Left ventricle myocardium inferior (tissue), 1 donor: Measurements from ENCODE around the gene WNT9A. TPM values are rescaled to one million over a fixed set of nuclear protein-coding genes. Genes with fewer than 3 reads are reported as not detected.

Experiments
- DNase-seq: peaks from one replicate; pipeline ENCODE4 v3.0.0-alpha.2; 2020
- H3K27ac ChIP-seq: fragments of 200-600 bp; replicated peaks from 2 replicates; pipeline ENCODE4 v1.8.0; 2021
- H3K27me3 ChIP-seq: fragments of 200-600 bp; 2 replicates; pipeline ENCODE4 v1.8.0; 2021; ENCODE audit warnings: low read depth
- H3K36me3 ChIP-seq: fragments of 200-600 bp; 2 replicates; pipeline ENCODE4 v1.8.0; 2021
- H3K4me1 ChIP-seq: fragments of 200-600 bp; 2 replicates; pipeline ENCODE4 v1.8.0; 2021
- H3K4me3 ChIP-seq: fragments of 200-600 bp; 2 replicates; pipeline ENCODE4 v1.8.0; 2021; ENCODE audit warnings: mild to moderate bottlenecking, moderate library complexity
- H3K9me3 ChIP-seq: fragments of 200-600 bp; replicated peaks from 2 replicates; pipeline ENCODE4 v1.8.0; 2021
- intact Hi-C: fragments of 100-400 bp; cut with micrococcal nuclease; formaldehyde crosslinking; loops from one replicate; pipeline ENCODE4 v1.11.0; 2022
- total RNA-seq: library from RNA; stranded (reverse); fragmentation: NEBNext Ultra II Directional; extraction: Animal tissue kit (Norgen Biotek cat#: 25700); gene quantifications from one replicate; pipeline ENCODE4 v1.2.1, GENCODE V29; 2021
- TF ChIP-seq, protein P1 (sequence below): fragments of 200-600 bp; IDR thresholded peaks from 2 replicates; pipeline ENCODE4 v1.8.0; 2021; ENCODE audit warnings: antibody characterized with exemption, mild to moderate bottlenecking, borderline replicate concordance
- donor health status: DM: no; HTN: yes; CAD: no; lungs with severe emphysema.

The WNT9A gene
- total RNA-seq, 1 donor from 2014 or later: 4.8 TPM

DNA sequence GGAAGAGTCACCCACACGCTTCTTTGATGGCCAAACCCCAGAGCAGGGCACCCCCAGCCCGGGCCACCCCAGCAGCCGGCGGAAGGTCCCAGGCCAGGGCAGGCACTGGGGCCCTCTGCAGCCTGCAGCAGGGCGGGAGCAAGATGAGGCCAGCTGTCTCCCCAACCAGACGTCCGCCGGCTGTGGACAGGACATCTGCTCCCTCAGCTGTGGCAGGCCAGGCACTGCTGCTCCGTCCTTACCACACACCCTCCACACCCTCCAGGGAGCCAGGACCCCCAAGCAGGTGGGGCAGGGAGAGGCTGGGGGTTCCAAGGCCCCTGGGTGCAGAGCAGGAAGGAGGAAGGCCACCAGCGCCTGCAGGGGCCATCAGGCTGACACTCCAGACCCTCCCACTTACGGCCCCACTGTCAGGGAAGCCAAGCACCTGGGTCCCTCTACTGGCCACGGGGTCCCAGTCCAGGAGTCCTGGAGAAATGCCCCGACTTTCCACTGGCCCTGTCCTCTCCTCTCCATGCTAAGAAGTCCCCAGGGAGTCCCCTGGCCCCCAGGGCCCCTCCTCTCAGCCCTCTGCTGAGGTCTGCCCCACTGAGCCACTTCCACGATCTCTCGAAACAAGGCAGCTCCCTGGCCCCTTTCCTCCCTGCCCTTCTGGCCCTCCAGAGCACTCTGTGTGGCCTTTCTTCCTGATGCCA, 5.6 kb downstream of the WNT9A start:
- no peak overlapping the region for H3K27ac ChIP-seq
- peaks cover 54% of the 10 kb centered on the region for H3K4me1 ChIP-seq
- H3K4me3 ChIP-seq: no peak overlapping the region
- DNase-seq: no peak
- no peaks in the 10 kb centered on the region for H3K36me3 ChIP-seq
- peaks cover 5% of the 10 kb centered on the region for H3K27me3 ChIP-seq
- no peaks in the 10 kb centered on the region for H3K9me3 ChIP-seq
- intact Hi-C loops: no loop called here
- TF ChIP-seq, protein P1, sequence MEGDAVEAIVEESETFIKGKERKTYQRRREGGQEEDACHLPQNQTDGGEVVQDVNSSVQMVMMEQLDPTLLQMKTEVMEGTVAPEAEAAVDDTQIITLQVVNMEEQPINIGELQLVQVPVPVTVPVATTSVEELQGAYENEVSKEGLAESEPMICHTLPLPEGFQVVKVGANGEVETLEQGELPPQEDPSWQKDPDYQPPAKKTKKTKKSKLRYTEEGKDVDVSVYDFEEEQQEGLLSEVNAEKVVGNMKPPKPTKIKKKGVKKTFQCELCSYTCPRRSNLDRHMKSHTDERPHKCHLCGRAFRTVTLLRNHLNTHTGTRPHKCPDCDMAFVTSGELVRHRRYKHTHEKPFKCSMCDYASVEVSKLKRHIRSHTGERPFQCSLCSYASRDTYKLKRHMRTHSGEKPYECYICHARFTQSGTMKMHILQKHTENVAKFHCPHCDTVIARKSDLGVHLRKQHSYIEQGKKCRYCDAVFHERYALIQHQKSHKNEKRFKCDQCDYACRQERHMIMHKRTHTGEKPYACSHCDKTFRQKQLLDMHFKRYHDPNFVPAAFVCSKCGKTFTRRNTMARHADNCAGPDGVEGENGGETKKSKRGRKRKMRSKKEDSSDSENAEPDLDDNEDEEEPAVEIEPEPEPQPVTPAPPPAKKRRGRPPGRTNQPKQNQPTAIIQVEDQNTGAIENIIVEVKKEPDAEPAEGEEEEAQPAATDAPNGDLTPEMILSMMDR: no peak

- no peak overlapping the region for H3K27ac ChIP-seq
- no peaks in the 10 kb centered on the region for H3K9me3 ChIP-seq
- H3K4me1 ChIP-seq: peaks cover 48% of the 10 kb centered on the region
- H3K4me3 ChIP-seq: no peak overlapping the region
- intact Hi-C loops: no loop called here
- no peaks in the 10 kb centered on the region for H3K36me3 ChIP-seq
- DNase-seq: no peak
- TF ChIP-seq, protein P1: no peak
- H3K27me3 ChIP-seq: no peaks in the 10 kb centered on the region
Measured at GRCh38 chr1:227941509-227942020, 6.2 kb downstream of the WNT9A start.

DNA sequence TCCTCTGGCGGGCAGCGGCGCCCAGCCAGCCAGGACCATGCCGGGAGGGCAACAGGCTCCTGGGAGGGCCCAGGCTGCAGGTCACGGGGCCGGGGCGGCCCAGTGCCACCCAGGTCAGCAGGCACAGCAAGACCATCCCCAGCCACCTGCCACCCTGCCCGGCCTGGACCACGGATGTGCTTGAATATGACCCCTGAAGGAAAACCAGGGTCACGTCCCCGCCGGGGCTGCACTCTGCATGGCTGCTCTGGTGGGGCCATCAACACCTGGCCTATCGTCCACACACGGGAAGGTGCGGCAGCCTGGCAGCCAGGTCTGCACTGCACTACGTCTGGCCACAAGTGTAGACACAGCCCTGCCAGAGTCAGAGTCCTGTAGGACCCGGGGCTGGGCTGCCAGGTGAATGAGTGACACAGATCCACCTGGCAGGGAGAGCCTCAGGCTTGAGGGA, 6.9 kb downstream of the WNT9A start:
- no peak overlapping the region for H3K27ac ChIP-seq
- intact Hi-C loops: no loop called here

DNA sequence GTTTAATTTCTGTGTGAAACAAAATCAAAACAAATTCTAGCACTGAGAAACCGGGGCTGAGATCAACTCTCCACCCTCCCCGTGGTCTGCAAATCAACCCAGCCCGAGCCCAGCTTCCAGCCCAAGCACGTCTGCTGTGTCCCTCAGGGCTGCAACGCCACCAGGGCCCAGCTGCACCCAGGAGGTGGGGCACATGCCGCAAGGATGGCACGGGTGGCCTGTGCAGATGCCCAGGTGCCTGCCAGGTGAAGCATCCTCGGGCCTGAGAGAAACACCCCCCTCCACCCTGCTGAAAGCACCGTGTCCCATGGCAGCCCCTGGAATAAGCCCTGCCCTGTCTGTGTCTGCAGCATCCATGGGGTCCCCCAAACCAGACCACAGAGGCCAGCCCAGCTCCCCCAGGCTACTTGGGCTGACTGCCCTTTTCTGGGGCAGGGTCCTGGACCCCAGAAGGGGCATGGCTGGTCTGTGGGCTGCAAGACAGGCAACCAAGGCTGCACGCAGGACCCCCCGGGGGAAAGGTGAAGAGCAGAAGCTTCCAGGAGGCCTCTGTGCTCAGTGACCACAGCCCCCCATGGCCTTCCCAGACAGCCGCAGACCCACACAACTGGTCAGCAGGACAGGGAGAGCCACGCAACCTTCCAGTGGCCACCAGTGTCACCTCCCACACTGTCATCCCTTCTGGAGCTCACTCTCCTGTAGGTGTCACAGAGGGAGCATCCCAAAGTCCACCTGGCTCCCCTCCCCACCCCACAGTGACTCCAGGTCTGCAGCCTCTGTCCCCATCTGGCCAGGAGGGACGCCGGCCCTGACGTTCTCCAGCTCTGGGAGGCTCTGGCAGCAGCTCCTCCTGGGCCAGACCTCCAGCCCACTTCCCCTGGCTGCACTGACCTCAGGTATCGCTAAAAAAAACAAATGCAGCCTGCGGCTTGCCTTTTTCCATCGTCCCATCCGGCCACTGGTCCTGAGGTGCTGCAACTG, 7.7 kb downstream of the WNT9A start:
- intact Hi-C loops: no loop called here
- Histone ChIP-seq H3K9me3 (no peaks in the 10 kb centered on the region), H3K4me1 (peaks cover 33% of the 10 kb centered on the region), H3K4me3 (no peak overlapping the region), H3K36me3 (no peaks in the 10 kb centered on the region), H3K27me3 (no peaks in the 10 kb centered on the region), H3K27ac (no peak overlapping the region)
- DNase-seq: no peak
- TF ChIP-seq, protein P1: no peak

More for the DNA sequence above, 6.9 kb downstream of the WNT9A start:
- Histone ChIP-seq H3K4me1 (peaks cover 41% of the 10 kb centered on the region), H3K36me3 (no peaks in the 10 kb centered on the region), H3K9me3 (no peaks in the 10 kb centered on the region), H3K27me3 (no peaks in the 10 kb centered on the region), H3K4me3 (no peak overlapping the region)
- DNase-seq: no peak
- TF ChIP-seq, protein P1: no peak

- H3K4me1 ChIP-seq: peaks cover 24% of the 10 kb centered on the region
- TF ChIP-seq, protein P1: no peak
- H3K9me3 ChIP-seq: no peaks in the 10 kb centered on the region
- H3K27ac ChIP-seq: no peak overlapping the region
- H3K27me3 ChIP-seq: no peaks in the 10 kb centered on the region
- intact Hi-C loops: no loop called here
- no peaks in the 10 kb centered on the region for H3K36me3 ChIP-seq
- no peak for DNase-seq
- H3K4me3 ChIP-seq: no peak overlapping the region
Measured at GRCh38 chr1:227938911-227939790, 8.6 kb downstream of the WNT9A start.
